Epithelial cell of esophagus (primary cell): ENCODE results near the gene NCF4.

Experiments
- DNase-seq: peaks from one replicate; pipeline ENCODE4 v3.0.0; 2010; ENCODE audit warnings: low read depth
- H3K4me3 ChIP-seq: 2 replicates; pipeline ENCODE4 v1.5.1; 2011; ENCODE audit warnings: mild to moderate bottlenecking, low read length, control low read depth
- CTCF ChIP-seq: IDR thresholded peaks from 2 replicates; pipeline ENCODE4 v1.5.1; 2011; ENCODE audit warnings: low read depth, mild to moderate bottlenecking, low read length, control low read depth, inconsistent platforms; ENCODE audit not compliant: insufficient read depth; ENCODE audit errors: missing control alignments

Gene NCF4

GRCh38 chr22:36817525-36817848, 43.3 kb upstream of the NCF4 start:
- DNase-seq: no peak
- H3K4me3 ChIP-seq: no peak overlapping the region
- no peak for TF ChIP-seq CTCF

DNA sequence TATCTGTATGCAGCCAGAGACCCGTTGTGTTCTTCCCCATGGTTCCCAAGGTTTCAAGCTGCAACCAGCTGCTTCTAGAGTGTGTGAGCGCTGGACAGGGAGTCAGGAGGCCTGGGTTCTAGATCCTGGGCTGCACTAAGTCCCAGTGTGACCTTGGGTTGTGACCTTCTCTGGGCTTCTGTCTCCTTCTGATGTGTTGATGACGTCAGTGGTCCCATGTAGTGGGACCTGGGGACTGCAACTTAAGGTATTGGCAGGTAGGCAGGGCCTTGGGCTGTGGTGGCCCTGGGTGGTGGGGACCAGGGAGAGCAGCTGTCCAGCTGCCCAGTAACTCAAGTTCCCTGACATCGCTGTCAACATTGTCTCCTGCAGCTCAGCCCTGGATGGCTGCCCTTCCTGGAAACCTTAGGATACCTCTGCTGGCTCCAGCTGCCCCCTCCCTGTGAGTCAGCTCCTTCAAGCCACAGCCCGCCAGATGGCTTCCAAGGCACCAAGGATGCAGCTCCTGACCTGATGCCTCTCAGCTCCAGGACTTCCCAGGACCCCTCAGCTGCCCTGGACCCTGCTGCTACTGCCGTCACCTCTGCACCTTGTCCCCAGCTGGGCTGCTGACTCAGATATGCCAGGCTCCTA, 42.7 kb upstream of the NCF4 start:
- TF ChIP-seq CTCF: no peak
- DNase-seq: peak; percentile 42

DNA sequence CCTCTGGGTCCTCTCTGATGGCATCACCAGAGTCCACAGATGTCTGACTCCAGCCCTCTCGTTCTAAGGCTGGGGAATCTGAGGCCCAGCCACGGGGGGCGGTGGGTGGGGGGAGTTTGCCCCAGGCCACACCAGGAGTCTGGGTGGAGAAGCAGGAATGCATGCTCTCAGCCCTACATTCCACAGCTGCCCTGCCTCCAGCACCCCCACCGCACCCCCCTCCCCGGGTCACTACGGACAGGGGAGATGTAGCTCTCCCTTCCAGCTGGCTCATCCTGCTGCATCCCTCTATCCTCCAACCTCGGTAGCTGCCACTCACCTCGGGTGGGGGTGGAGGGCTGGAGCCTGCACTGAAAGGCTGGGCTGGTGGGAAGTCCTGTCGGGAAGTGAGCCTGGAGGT, 41.7 kb upstream of the NCF4 start:
- H3K4me3 ChIP-seq: no peak overlapping the region
- DNase-seq: no peak
- no peak for TF ChIP-seq CTCF

More for the DNA sequence above, 42.7 kb upstream of the NCF4 start:
- H3K4me3 ChIP-seq: no peak overlapping the region

DNA sequence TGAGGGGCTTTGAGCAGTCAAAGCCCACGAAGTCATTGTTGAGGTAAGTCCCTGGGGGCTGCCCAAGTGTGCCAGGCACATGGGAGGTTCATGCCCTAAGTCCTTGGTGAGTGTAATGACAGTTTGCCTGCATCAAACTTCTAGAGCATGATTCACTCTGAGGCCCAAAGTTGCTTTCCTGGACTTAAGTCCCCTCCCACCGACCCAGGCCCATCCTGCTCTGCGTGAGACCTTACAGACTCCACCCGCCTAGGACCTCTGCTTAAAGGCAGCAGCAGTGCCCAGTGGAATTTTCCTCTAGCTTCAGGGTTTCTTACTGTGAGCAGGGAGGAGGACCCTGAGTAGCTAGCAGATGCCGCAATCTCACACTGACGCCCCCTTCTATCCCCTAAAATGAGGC, 38.2 kb upstream of the NCF4 start:
- no peak for DNase-seq
- TF ChIP-seq CTCF: no peak
- H3K4me3 ChIP-seq: no peak overlapping the region

DNA sequence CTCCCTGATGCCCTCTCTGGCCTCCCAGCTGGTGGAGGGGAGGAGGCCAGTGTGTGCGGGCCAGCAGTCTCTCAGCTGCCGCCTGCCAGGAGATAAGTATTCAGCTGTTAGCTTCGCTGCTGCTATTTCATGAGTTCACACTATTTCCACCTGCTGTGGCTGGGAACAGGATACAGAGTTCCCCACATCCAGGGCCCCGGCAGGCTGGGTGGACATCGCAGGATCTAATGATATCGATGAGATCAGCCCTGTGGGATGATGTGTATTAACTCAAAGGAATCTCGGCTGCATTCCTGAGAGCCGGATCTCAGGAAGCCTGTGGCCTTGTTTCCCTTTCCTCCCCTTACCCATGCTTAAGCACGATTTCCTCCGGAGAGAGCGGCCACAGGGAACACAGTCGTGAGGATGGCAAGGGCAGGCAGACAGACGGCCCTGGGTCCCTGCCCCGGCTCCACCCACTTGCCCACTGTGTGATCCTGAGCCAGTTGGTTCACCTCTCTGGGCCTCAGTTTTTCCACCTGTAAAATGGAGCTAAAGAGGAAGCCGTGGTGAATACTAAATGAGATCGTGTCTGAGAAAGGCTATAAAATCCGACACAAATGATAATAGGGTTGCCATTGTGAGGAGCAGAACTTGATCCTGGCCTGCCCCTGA, 37.5 kb upstream of the NCF4 start:
- DNase-seq: no peak
- H3K4me3 ChIP-seq: no peak overlapping the region
- TF ChIP-seq CTCF: no peak

GRCh38 chr22:36824655-36825054, 36.2 kb upstream of the NCF4 start:
- no peak for DNase-seq
- no peak overlapping the region for H3K4me3 ChIP-seq
- TF ChIP-seq CTCF: no peak

GRCh38 chr22:36826262-36826661, 34.5 kb upstream of the NCF4 start:
- H3K4me3 ChIP-seq: no peak overlapping the region
- DNase-seq: no peak
- TF ChIP-seq CTCF: no peak
